Suprapubic skin (tissue), 4 donors: Measurements from ENCODE around the gene ESYT1.

Source experiments
- POLR2A ChIP-seq, 2 donors: fragments of 450-650 bp; IDR thresholded peaks; one replicate each; pipeline ENCODE4 v1.6.1; 2017; ENCODE audit warnings: antibody characterized with exemption in 2 of 2, mild to moderate bottlenecking in 2 of 2, moderate library complexity in 2 of 2
- POLR2AphosphoS5 ChIP-seq, 3 donors: sonication (generic); formaldehyde crosslinking; IDR thresholded peaks; one replicate each; pipeline ENCODE4 v1.6.1; 2017; ENCODE audit warnings: antibody characterized with exemption in 3 of 3
- TF ChIP-seq, protein P1 (sequence below), 2 donors: fragments of 200-600 bp in 1 of 2; fragments of 450-650 bp in 1 of 2; sonication (generic) in 1 of 2; IDR thresholded peaks; one replicate each; pipeline ENCODE4 v1.5.1; 2016 to 2019; ENCODE audit warnings: antibody characterized with exemption in 2 of 2, mild to moderate bottlenecking in 1 of 2, moderate library complexity in 1 of 2

DNA sequence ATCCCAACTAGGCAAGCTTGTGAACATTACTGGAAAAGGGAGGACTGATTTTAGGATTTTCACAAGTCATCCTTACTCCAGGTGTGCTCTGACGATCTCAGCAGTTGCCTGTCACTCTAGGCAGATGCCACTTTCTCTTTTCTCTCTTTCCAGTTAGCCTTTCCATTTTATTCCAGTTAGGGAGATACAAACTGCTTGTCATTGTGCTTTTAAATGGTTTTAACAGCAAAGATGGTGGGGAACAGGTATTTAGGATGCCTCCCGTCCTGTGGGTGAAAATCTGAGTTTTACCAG is 22.5 kb upstream of the ESYT1 start:
- TF ChIP-seq POLR2AphosphoS5 (IDR thresholded peaks at IDR 0.05) (no peak), POLR2A (IDR thresholded peaks at IDR 0.05) (no peak)
- TF ChIP-seq, protein P1, sequence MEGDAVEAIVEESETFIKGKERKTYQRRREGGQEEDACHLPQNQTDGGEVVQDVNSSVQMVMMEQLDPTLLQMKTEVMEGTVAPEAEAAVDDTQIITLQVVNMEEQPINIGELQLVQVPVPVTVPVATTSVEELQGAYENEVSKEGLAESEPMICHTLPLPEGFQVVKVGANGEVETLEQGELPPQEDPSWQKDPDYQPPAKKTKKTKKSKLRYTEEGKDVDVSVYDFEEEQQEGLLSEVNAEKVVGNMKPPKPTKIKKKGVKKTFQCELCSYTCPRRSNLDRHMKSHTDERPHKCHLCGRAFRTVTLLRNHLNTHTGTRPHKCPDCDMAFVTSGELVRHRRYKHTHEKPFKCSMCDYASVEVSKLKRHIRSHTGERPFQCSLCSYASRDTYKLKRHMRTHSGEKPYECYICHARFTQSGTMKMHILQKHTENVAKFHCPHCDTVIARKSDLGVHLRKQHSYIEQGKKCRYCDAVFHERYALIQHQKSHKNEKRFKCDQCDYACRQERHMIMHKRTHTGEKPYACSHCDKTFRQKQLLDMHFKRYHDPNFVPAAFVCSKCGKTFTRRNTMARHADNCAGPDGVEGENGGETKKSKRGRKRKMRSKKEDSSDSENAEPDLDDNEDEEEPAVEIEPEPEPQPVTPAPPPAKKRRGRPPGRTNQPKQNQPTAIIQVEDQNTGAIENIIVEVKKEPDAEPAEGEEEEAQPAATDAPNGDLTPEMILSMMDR (IDR thresholded peaks at IDR 0.05), result no peak
